Erythroblast (primary cell): ENCODE data around the gene TEX264.
A peak's percentile ranks its signal among the peaks of the same experiment; 100 is the strongest.

ENCODE experiments used
- DNase-seq, 2 experiments: peaks; one replicate each; lab custom pipeline; 2025; lab: John Stamatoyannopoulos, UW
- GATA1 ChIP-seq: IDR thresholded peaks from 2 replicates; pipeline ENCODE4 v1.6.1; 2011; ENCODE audit warnings: low read depth, mild to moderate bottlenecking, control low read depth, low read length, moderate library complexity
- POLR2A ChIP-seq: IDR thresholded peaks from 2 replicates; pipeline ENCODE4 v1.6.1; 2011; ENCODE audit warnings: mild to moderate bottlenecking, low read length

Gene TEX264

GRCh38 chr3:51668756-51669155 is 2.3 kb upstream of the TEX264 start:
- no peak for DNase-seq
- TF ChIP-seq POLR2A (no peak), GATA1 (no peak)

GRCh38 chr3:51669241-51670052 is 1.6 kb upstream of the TEX264 start:
- peak; percentile 85 to 91 for DNase-seq
- no peak for TF ChIP-seq GATA1
- TF ChIP-seq POLR2A, result no peak

- peak in 1 of 2 experiments; percentile 38 for DNase-seq
Measured at GRCh38 chr3:51670053-51670822, 814 bp upstream of the TEX264 start.

GRCh38 chr3:51671734-51672475 is 853 bp downstream of the TEX264 start:
- TF ChIP-seq POLR2A (no peak), GATA1 (no peak)
- peak; percentile 68 to 76 for DNase-seq

More at GRCh38 chr3:51670053-51670822, 814 bp upstream of the TEX264 start:
- no peak for TF ChIP-seq GATA1
- no peak for TF ChIP-seq POLR2A

GRCh38 chr3:51673181-51673801 is 2.2 kb downstream of the TEX264 start:
- DNase-seq, result no peak
- TF ChIP-seq GATA1, result no peak
- TF ChIP-seq POLR2A, result no peak

GRCh38 chr3:51673802-51674654 is 3.0 kb downstream of the TEX264 start:
- no peak for DNase-seq
- TF ChIP-seq POLR2A (no peak), GATA1 (no peak)

- DNase-seq, result no peak
- TF ChIP-seq GATA1 (no peak), POLR2A (no peak)
Measured at GRCh38 chr3:51675201-51675611, 4.2 kb downstream of the TEX264 start.

GRCh38 chr3:51676102-51676640 is 5.1 kb downstream of the TEX264 start:
- TF ChIP-seq POLR2A, result no peak
- no peak for TF ChIP-seq GATA1
- DNase-seq, result no peak

- DNase-seq, result no peak
Measured at GRCh38 chr3:51677358-51677757, 6.3 kb downstream of the TEX264 start.

GRCh38 chr3:51678186-51678585 is 7.1 kb downstream of the TEX264 start:
- no peak for DNase-seq
- no peak for TF ChIP-seq GATA1
- no peak for TF ChIP-seq POLR2A

More at GRCh38 chr3:51677358-51677757, 6.3 kb downstream of the TEX264 start:
- TF ChIP-seq GATA1 (no peak), POLR2A (no peak)

- no peak for TF ChIP-seq POLR2A
- no peak for TF ChIP-seq GATA1
- DNase-seq, result no peak
Measured at GRCh38 chr3:51678641-51679040, 7.6 kb downstream of the TEX264 start.

- TF ChIP-seq GATA1 (no peak), POLR2A (no peak)
Measured at GRCh38 chr3:51679318-51679717, 8.3 kb downstream of the TEX264 start.

GRCh38 chr3:51679777-51680176 is 8.7 kb downstream of the TEX264 start:
- TF ChIP-seq GATA1, result no peak
- no peak for TF ChIP-seq POLR2A
- no peak for DNase-seq

More at GRCh38 chr3:51679318-51679717, 8.3 kb downstream of the TEX264 start:
- no peak for DNase-seq
